22Rv1 (cell line): ENCODE data around the gene ITGAV.

Experiments used
- CTCF ChIP-seq: fragments of 450-650 bp; IDR thresholded peaks from 2 replicates; pipeline ENCODE4 v1.5.1; 2017; ENCODE audit warnings: mild to moderate bottlenecking
- ZFX ChIP-seq: fragments of 450-650 bp; IDR thresholded peaks from 2 replicates; pipeline ENCODE4 v1.6.1; 2017; ENCODE audit warnings: antibody characterized with exemption, borderline replicate concordance

- TF ChIP-seq CTCF, result no peak
- TF ChIP-seq ZFX, result no peak
Observed at GRCh38 chr2:186593523-186593922, 3.7 kb downstream of the ITGAV start.
